M059J (cell line): ENCODE measurements around the gene FOXF2. TPM values are rescaled to one million over a fixed set of nuclear protein-coding genes. Genes with fewer than 3 reads are reported as not detected.
"Not testable (repeated sequence)": the region's sequence is repeated elsewhere in the genome, so short reads cannot be mapped to it uniquely, and the experiment has no call there.

Experiments
- DNase-seq: peaks from one replicate; pipeline ENCODE4 v3.0.0-alpha.2; 2012; ENCODE audit warnings: low read depth
- total RNA-seq: library from RNA; depleted of rRNA; stranded (reverse); fragments of >200 nt; shearing (Covaris generic); gene quantifications from 2 replicates; pipeline ENCODE4 v1.2.3, GENCODE V29; 2014; rRNA removed

Gene FOXF2
- 2.7 and 4.1 TPM in 2 replicates for total RNA-seq

DNA sequence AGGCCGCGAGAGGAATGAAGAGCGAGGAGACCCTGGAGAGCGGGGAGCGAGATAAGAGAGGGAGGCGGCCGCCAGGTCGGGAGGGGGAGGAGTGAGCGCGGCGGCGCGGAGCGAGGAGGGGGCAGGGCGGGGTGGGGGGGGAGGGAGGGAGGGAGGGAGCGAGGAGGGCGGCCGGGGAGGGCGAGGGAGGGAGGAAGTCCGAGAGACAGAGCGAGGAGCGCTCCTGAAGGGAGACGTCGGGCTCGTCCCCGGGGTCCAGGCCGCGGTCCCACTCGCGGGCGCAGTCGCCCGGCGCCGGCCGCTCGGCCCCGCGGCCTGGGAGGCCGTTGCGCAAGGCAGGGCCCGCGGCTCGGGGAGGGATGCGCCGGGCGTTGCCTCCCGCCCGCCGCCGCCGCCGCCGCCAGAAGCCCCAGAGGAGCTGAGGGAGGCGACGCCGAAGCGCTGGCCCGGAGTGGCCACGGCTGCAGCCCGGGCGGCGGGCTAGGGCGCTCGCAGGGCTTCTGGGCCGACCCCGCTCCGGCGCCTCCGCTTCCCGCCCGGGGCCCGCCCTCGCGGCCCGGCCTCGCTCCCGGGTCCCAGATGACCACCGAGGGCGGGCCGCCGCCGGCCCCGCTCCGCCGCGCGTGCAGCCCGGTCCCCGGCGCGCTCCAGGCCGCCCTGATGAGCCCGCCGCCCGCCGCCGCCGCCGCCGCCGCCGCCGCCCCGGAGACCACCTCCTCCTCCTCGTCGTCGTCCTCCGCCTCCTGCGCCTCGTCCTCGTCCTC is at the start of gene FOXF2:
FOXF2 (plus strand) TSS at position 208 of the 764 bp plus-strand sequence; CDS start at position 580, 372 bp downstream.
- no peak for DNase-seq

GRCh38 chr6:1346101-1346500 is 43.3 kb upstream of the FOXF2 start:
- no peak for DNase-seq

DNA sequence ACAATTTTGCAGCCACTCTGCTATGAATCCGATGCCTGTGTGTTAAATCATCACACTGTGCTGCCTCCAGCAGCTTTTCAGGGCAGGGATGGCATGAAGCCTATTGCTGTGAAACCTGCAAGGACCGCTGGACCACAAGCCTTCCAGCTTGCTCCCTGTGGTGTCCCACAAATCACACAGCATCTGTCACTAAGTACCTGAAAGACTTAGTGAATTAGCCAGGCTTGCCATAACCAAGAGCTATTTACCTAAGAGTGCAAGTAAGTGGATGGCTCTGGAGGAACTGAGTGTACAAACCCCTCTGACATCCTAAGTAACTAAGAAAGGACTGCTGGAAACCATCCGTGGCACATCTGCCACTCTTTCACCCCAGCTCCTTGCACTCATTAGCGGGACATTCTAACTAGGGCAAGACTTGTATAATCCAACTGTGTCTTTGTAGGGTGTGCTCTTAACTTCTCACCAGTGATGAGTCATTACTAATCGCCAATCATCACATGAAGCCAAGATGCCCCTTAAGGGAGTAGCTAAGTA is 42.8 kb upstream of the FOXF2 start:
- DNase-seq = peak; percentile 42

DNA sequence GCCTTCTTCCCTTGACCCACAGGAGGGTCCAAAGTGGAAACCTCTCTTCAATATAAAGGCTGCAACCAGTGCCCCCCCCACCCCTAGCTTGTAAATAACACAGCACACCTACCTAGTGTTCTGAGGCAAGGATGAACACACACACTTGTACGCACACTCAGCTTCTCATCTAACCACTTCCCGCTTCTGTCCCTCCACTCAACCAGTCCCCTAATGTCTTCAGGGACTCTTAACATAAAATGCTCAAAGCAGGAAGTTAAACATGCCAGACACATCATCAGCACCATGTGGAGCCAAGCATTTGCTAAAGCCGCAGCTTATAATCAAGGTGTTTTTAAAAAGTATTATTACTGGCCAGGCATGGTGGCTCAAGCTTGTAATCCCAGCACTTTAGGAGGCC is 42.2 kb upstream of the FOXF2 start:
- no peak for DNase-seq

DNA sequence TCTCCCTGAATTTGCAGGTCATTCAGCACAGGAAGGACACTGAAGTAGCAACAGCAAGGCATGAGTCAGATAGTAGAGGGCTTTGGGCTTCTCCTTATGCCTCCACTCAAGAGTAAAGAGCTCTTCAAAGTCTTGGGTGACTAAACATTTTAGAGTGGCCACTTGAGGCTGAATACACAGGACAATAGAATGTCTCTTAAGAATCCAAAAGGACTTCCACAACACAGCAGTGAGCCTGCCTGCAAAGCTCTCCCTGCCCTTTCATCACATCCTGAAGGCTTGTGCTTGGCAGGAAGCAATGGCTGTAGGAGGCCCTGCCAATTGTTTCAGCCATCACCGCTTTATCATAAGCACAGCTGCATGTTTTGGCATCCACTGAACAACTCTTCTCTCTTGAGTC is 40.7 kb upstream of the FOXF2 start:
- DNase-seq = no peak

DNA sequence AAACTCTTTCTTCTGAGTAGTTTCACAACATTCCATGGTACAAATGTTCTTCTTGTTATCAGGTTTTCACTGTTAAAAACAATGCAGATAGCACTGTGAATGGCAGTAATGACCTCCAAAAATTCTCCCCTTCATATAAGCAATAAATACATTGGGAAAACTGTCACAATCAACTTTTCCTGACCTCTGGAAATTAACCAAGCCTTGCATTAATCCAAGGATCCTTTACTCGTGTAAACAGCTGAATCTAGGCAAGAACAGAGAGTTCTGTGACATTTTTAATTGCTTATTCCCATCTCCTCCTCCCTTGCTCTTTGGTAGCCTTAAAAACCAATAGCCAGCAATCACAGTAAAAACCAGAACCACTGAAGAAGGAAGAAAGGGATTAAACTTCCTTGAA is 39.7 kb upstream of the FOXF2 start:
- no peak for DNase-seq

- no peak for DNase-seq
These were observed 37.9 kb upstream of the FOXF2 start for GRCh38 chr6:1351381-1352008.

DNA sequence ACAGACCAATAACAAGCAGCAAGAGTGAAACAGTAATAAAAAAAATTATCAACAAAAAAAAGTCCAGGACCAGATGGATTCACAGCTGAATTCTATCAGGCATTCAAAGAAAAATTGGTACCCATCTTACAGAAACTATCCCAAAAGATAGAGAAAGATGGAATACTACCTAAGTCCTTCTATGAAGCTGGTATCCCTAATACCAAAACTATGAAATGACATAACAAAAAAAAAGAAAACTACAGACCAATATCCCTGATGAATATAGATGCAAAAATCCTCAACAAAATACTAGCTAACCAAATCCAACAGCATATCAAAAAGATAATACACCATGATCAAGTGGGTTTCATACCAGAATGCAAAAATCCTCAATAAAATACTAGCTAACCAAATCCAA is 34.3 kb upstream of the FOXF2 start:
- DNase-seq = not testable (repeated sequence)

GRCh38 chr6:1361717-1362116 is 27.7 kb upstream of the FOXF2 start:
- not testable (repeated sequence) for DNase-seq

- no peak for DNase-seq
These were observed 26.7 kb upstream of the FOXF2 start for GRCh38 chr6:1362643-1363042.

DNA sequence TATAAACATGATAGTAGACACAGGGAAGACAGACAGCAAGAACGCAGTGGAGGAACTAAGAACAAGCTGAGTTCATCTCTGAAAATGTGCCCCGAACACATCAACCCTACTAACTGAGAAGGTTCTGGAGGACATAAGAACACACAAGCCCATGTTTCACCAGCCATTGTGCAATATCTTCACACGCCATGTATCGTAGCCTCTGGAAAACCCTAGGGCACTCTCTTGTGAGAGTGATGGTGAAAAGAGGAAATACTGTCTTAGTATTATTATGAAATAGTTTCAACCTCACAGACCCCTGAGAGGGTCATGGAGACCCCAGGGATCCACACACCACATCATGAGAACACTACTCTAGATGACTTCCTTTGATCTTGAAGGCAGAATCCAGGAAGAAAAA is 26.1 kb upstream of the FOXF2 start:
- DNase-seq = no peak

GRCh38 chr6:1363729-1364572 is 25.4 kb upstream of the FOXF2 start:
- DNase-seq = no peak

DNA sequence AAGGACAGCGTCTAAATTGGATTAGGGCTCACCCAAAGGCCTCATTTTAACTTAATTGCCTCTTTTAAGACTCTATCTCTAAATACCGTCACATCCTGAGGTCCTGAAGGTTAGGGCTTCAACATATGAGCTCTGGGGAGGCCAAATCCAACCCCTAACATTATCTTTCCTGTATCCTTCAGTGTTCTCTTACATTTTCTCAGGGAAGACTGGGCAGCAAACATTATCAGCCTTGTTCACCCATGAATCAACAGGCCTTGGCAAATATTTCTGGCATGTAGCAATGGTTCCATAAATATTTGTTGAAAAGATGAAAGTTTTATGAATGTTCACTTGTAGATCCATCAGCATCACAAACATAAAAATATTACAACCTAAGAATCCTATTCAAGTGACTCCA is 24.6 kb upstream of the FOXF2 start:
- no peak for DNase-seq

GRCh38 chr6:1365686-1366085 is 23.7 kb upstream of the FOXF2 start:
- no peak for DNase-seq

DNA sequence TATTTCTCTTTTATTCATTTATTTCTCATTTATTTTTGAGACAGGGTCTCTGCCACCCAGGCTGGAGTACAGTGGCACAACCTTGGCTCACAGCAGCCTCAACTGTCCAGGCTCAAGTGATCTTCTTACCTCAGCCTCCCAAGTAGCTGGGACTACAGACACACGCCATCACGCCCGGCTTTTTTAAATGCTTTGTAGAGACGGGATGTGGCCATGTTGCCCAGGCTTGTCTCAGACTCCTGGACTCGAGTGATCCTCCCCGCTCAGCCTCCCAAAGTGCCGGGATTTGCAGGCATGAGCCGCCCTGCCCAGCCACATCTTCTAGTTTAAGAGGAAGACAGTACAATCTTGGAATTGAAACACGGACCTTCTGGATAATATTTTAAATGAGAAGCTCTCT is 21.6 kb upstream of the FOXF2 start:
- DNase-seq = no peak

DNA sequence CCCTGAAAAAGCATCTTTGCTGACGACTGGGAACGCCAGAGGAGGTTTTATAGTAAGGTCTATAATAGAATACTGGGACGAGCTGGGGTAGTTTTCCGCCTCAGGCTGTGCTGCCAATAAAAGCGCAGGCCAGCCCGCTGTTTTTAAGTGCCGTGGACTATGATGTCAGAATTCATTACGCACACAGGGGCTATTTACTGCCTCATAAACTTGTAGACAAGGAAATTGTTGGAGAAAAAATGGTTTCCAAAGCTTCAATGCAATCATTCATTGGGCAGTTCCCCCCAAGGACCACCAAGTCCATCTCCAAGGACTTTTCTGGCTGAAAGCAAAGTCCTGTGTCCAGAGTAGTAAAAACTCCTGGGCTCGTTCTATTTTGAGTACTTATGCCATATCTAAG is 20.4 kb upstream of the FOXF2 start:
- DNase-seq = no peak

GRCh38 chr6:1369695-1370094 is 19.7 kb upstream of the FOXF2 start:
- DNase-seq = not testable (repeated sequence)

DNA sequence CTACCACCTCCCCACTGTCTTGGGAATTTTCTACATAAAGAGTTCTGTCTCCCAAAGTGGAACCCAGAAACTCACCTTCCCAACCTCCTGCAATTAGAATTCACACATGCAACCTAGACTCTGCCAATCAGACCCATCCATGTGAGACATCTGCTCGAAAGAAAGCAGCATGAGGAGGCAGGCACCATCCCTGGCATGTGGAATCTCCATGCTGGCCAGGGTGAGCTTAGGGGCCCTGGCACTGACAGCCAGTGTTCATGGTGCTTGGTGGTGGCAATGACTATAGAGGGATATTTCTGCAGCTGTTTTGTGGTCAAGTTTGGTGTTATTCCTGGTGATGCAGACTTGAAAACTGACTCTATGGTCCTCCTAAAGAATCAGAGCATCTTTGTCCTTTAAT is 17.4 kb upstream of the FOXF2 start:
- DNase-seq = no peak

- DNase-seq = no peak
These were observed 16.7 kb upstream of the FOXF2 start for GRCh38 chr6:1372690-1373089.

DNA sequence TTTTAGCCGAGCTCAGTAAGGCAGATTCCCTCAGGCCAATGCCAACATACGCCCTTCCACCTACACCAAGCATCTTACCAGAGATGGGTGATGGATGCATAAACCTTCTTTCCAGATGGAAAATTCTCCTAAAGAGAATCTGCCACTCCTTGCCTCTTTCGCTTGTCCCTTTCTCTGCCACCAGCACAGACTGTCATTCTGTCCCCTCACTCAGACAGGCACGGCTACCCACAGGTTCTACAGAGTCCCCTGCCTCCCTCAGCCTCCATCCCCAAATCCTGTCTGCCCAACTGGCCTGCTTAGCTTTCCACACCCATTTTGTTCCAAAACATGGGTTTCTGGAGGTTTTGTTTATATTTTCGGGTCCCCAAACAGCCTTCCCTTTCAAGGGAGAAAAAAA is 12.7 kb upstream of the FOXF2 start:
- DNase-seq = no peak

- no peak for DNase-seq
These were observed 11.8 kb upstream of the FOXF2 start for GRCh38 chr6:1377526-1377925.
